NCI-H128 (cell line): ENCODE data around the gene ZMYM2.

Source experiments
- DNase-seq: peaks from one replicate; lab custom pipeline; 2025; ENCODE audit not compliant: unreplicated experiment; lab: John Stamatoyannopoulos, UW

ZMYM2 gene

DNA sequence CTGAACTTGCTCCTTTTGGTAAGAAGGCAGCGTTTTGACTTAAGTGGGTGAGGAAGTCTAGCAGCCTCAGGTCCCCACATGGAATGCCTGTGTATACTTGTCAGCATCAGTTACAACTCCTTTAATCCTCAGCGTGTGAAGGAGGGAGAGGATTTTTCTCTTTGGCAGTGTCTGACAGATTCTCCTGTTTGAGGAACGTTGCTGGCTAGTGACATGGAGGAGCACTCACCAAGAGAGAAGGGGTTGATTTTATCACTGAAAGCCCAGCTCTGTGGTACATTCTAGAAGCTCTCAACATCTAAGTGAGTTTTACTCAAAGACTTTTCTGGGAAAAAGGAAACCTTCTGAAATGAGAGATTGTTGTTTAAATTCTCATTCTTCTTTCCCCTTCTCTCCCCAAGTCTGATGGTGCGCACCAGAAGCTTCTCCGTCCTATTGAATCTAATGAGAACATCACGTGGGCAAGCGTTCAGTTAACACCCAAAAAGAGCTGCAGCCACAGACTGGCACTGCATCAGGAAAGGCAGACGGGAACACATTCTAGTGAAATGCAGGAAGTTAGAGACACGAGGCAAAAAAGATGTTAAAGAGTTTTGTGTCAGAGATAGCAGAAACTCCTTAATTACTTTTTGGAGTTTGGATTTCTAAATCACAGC is 144.1 kb downstream of the ZMYM2 start:
- DNase-seq = no peak

DNA sequence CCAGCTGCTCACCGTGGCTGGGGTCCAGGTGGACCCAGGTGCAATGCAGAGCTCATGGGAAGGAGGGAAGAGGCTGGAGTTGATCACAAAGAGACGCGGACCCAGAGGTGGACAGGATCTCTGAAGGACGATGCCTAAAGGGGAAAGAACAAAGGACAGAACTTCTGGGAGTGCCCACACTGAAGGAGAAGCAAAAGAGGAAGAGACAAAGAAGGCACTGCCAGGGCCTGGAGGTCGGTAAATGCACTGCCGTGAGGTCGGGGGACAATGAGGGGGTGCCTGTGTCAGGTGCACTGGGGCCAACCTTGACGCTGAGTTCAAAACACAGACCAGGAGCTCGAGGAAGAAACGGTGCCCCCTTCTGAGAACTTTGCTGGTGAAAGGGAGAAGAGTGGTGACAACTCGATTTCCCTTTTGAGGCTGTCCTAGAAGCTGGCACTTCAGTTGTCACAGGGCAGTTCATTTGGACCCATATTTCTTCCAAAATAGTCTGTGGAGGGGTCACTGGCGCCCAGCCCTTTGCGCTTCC is 146.7 kb downstream of the ZMYM2 start:
- no peak for DNase-seq

- no peak for DNase-seq
Observed at GRCh38 chr13:20106742-20107141, 148.2 kb downstream of the ZMYM2 start.

DNA sequence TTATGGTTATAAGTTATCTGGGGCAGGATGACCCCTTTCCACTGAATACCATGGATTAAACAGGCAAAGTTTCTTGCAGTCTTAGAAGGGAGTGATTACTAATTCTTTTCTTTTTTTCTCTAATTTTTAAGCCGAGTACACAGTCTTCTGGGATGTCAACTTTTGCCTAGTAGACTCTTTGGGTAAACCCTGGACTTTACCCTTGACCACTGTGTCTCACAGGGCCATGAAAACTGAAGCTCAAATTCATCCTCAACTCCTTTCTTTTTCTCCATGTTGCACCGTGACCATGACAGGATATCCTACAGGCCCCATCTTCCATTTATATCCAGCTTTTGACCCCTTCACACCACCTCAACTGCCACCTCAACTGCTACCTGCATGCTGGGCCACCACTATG is 150.5 kb downstream of the ZMYM2 start:
- DNase-seq = no peak

DNA sequence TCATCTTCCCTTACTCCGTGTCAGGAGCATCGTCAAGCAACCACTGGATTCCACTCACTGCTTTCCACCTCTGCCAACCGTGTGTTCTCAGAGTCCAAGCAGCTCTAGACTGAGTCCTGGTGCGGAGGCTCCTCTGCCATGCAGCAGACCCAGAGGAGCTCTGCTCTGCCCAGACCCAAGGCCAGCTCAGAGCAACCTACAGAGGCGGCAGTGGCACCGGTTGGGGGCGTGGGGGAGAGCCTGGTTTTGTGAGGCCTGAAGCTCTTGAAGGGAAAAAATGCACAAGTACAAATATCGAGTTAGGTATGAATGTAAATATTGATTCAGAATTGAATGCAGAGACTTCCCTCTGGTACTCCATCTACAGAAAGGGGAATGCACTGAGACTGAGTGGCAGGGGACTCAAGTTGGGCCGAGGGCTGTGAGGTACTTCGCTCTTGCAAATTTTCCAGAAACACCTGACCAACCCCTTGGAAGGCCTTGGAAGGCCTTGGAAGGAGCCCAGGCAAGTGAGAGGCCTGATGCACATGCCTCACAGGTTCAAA is 155.6 kb downstream of the ZMYM2 start:
- DNase-seq = no peak

GRCh38 chr13:20116213-20116612 is 157.7 kb downstream of the ZMYM2 start:
- DNase-seq = no peak

GRCh38 chr13:20118268-20119140 is 160.0 kb downstream of the ZMYM2 start:
- no peak for DNase-seq

DNA sequence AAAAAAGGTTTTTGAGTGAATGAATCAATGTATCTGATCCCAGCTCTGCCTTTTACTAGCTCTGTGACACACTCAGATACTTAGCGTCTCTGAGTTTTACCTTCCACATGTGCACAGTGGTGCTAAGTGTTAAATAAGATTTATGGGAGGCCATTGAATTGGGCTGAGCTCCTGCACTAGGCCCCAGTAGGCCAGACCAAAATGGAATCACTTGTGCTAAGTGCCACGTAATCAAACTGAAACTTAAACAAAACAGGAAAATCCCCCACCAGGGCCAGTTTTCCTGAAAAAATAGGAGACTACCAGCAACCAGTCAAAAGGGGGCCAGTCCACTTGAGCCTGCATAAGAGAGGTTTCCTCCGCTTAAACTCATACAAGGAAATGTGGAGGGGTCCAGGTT is 161.4 kb downstream of the ZMYM2 start:
- no peak for DNase-seq

DNA sequence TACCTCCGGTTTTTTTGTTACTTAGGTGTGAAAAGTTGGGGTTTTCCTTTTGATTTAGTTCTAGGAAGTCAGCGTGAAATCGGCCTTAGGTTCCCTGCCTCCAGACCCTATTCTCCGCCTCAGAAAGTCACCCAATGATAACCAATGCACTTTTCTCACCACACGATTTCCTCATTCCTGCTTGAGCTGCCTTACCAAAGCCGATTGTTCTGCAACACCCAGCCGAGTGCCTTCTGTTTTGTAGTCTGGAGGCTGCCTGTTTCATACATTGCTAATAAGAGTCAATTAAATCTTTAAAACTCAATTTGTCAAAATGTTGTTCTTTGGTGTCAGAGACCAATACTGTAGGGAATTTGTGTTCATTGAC is 162.6 kb downstream of the ZMYM2 start:
- DNase-seq = no peak

GRCh38 chr13:20124303-20124702 is 165.8 kb downstream of the ZMYM2 start:
- DNase-seq = no peak

DNA sequence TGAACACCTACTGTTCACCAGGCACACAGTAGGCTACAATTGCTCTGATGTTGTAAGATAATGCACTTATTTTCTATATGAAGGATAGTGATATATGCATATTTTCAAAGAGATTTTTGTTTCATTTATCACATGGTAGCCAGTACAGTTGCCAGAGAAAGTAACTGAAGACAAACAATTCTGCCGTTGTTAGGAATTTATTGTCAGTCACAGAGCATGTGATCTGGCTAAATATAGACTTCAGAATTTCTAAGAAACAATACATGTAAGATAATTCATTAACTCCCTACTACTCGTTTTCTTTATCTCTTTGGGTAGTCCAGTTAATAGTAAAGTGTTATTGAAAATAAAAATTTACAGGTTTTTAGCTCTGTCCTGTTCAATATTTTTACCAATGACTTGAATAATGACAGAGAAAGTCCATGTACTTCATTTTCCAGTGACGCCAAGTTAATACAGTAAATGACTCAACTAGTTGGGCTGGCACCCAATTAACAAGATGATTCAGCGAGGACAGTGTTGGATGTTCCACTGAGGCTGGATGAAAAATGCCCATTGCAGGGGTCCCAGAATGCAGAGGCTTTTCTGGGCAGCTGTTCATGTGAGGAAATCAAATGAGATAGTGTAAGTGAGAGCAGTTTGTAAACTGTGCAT is 166.7 kb downstream of the ZMYM2 start:
- no peak for DNase-seq

DNA sequence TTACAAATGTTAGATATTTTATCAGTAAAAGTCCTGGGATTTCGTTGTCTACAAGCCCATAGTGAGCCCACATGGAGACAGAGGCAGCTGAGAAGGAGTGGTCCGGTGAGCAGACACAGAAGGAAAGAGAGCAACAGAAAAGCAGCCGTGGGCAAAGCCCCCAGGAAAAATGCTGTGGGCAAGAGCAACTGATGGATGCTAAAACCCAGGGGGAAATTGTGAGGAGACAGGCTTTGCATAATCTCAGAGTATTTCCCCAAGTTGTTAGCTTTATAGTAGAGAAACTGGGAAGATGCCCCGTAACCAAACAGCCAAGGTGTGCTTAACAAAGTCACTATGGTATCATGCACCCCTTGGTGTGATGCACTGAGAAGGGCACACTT is 167.2 kb downstream of the ZMYM2 start:
- no peak for DNase-seq

DNA sequence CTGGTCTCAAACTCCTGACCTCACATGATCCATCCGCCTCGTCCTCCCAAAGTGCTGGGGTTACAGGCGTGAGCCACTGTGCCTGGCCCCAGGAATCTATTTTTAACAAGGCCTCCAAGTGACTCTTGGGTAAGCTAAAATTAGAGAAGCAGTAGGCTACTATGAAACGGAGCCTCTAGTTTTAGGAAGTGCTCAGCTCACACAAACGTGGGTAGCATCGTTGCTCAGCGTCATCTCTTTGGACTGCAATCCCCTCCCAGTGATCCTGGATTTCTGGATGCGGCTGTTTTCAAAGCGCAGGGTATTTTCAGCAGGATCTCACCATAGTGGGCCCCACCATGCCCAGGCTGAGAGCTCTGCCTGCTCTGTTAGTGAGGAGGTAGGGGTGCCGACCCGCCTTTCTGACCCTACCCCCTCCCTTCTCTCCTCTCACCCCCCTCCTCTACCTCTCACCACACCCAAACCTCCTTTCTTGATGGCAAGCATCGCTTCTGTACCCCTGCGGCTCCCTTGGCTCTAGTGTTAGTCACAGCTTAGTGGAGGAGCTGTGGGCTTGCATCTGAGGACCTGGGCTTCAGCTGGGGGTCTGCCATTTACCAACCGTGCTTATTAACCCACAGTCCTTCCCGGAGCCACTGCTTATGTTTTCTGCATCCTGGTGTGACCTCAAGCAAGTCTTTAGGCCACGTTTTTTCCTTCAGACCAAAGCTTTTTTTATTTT is 168.2 kb downstream of the ZMYM2 start:
- DNase-seq = no peak

DNA sequence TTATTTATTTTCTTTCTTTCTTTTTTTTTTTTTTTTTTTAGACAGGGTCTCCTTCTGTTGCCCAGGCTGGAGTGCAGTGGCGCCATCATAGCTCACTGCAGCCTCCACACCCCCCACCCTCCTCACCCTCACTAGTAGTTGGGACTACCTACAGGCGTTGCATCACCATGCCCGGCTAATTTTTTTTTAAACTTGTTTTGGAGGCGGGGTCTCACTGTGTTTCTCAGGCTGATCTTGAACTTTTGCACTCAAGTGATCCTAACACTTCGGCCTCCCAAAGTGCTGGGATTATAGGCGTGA is 168.7 kb downstream of the ZMYM2 start:
- no peak for DNase-seq

GRCh38 chr13:20127562-20128458 is 169.3 kb downstream of the ZMYM2 start:
- DNase-seq = no peak

- no peak for DNase-seq
Observed at GRCh38 chr13:20128459-20128931, 170.0 kb downstream of the ZMYM2 start.

DNA sequence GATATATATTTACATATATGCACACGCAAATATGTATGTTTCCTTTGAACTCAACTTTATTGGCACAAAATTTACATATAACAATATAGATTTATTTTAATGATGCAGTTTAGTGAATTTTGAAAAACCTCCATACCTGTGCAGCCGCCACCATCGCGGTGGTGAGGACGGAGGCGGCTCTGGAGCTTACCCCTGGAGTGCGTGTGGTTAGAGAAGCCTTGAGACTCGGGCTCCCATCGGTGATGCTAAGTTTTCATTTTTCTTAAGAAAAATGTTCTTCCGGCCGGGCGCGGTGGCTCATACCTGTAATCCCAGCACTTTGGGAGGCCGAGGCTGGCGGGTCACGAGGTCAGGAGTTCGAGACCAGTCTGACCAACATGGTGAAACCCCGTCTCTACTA is 170.5 kb downstream of the ZMYM2 start:
- no peak for DNase-seq

DNA sequence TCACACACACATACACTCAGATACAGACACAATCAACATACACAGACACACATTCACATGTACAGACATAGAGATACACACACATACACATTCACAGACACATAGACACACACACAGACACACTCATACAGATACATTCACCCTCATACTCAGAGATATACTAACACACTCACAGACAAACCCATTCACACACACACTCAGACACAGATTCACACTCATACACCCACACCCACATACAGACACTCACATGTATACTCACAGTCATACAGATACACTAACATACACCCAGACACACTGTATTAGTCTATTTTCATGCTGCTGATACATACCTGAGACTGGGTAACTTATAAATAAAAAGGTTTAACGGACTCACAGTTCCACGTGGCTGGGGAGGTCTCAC is 171.5 kb downstream of the ZMYM2 start:
- DNase-seq = no peak

DNA sequence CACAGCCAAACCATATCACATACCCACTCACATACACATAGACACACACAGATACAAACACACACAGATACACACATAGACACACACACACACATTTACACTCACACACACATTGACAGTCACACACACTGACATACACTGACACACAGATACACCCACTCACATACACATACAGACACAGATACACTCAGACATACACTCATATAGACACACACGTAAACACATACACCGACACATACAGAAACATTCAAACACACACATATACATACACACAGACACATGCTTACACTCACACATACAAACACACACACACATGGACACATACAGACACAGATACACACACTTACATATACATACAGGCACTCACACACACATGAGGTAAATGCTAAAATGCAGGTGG is 172.1 kb downstream of the ZMYM2 start:
- DNase-seq = no peak
